SHP77 (cell line): ENCODE measurements around the gene RC3H1.
"Not testable (repeated sequence)": the region's sequence is repeated elsewhere in the genome, so short reads cannot be mapped to it uniquely, and the experiment has no call there.

Source experiments
- DNase-seq, 2 experiments: peaks; one replicate each; lab custom pipeline; 2025; lab: John Stamatoyannopoulos, UW

RC3H1 gene

GRCh38 chr1:173948594-173948993 is 73.6 kb downstream of the RC3H1 start:
- no peak for DNase-seq

- DNase-seq = no peak
Measured at GRCh38 chr1:173946380-173946921, 75.7 kb downstream of the RC3H1 start.

- DNase-seq = no peak
Measured at GRCh38 chr1:173937062-173937461, 85.1 kb downstream of the RC3H1 start.

GRCh38 chr1:173934440-173934839 is 87.7 kb downstream of the RC3H1 start:
- no peak for DNase-seq

GRCh38 chr1:173930541-173930940 is 91.6 kb downstream of the RC3H1 start:
- DNase-seq = not testable (repeated sequence)

- DNase-seq = no peak
Measured at GRCh38 chr1:173925306-173926242, 96.6 kb downstream of the RC3H1 start.

- DNase-seq = no peak
Measured at GRCh38 chr1:173920861-173921260, 101.3 kb downstream of the RC3H1 start.

- DNase-seq = no peak
Measured at GRCh38 chr1:173917635-173918493, 104.3 kb downstream of the RC3H1 start.

GRCh38 chr1:173917149-173917548 is 105.0 kb downstream of the RC3H1 start, which contains the start of gene SERPINC1:
Gene SERPINC1 (minus strand): TSS chr1:173917327. CDS start chr1:173917259, 68 bp downstream.
- no peak for DNase-seq

GRCh38 chr1:173916667-173917066 is 105.5 kb downstream of the RC3H1 start:
- no peak for DNase-seq

- no peak for DNase-seq
Measured at GRCh38 chr1:173915596-173915995, 106.6 kb downstream of the RC3H1 start.

GRCh38 chr1:173914366-173914871 is 107.7 kb downstream of the RC3H1 start:
- peak in 1 of 2 experiments; percentile 28 for DNase-seq

GRCh38 chr1:173913111-173913510 is 109.0 kb downstream of the RC3H1 start:
- no peak for DNase-seq

GRCh38 chr1:173903827-173904531 is 118.2 kb downstream of the RC3H1 start:
- no peak for DNase-seq

GRCh38 chr1:173900992-173901391 is 121.2 kb downstream of the RC3H1 start:
- no peak for DNase-seq

GRCh38 chr1:173900427-173900826 is 121.7 kb downstream of the RC3H1 start:
- DNase-seq = no peak

GRCh38 chr1:173894189-173894588 is 128.0 kb downstream of the RC3H1 start:
- no peak for DNase-seq

- no peak for DNase-seq
Measured at GRCh38 chr1:173893611-173894010, 128.5 kb downstream of the RC3H1 start.

GRCh38 chr1:173889885-173890284 is 132.3 kb downstream of the RC3H1 start:
- no peak for DNase-seq

- DNase-seq = no peak
Measured at GRCh38 chr1:173888749-173889148, 133.4 kb downstream of the RC3H1 start.

GRCh38 chr1:173887627-173888026 is 134.5 kb downstream of the RC3H1 start:
- DNase-seq = no peak
